ENCODE results near the gene CD74. TPM values are rescaled to one million over a fixed set of nuclear protein-coding genes. Genes with fewer than 3 reads are reported as not detected.

The CD74 gene
- total and polyA plus RNA-seq, 2 of the 8 experiments (the other 6 are each of a cell fraction or from before 2014, with no cell fraction given) = 45.9 to 61.0 TPM

- TF ChIP-seq CBX5 (IDR thresholded peaks at IDR 0.05; ENCODE audit: low read depth, low read length) (no peak), TAF1 (IDR thresholded peaks at IDR 0.05; ENCODE audit: low read depth, low read length) (no peak)
Observed at GRCh38 chr5:150413176-150413901, 629 bp upstream of the CD74 start (continued).
